ENCODE measurements around the gene ADAT3. TPM values are rescaled to one million over a fixed set of nuclear protein-coding genes. Genes with fewer than 3 reads are reported as not detected.
A peak's percentile ranks its signal among the peaks of the same experiment; 100 is the strongest.

Gene ADAT3
- total and polyA plus RNA-seq, 2 donors (not counting 1 experiment from before 2014, with no cell fraction given) = 5.3 to 13.4 TPM

- H3K36me3 ChIP-seq (replicated peaks in 1 of 2; ENCODE audit: control extremely low read depth in 1 of 2, control insufficient read depth in 1 of 2, extremely low read depth in 1 of 2, insufficient read depth in 2 of 2, low read length in 1 of 2) = peaks cover 0 to 4% of the 10 kb centered on the region in 2 experiments
- CTCF ChIA-PET = interaction anchor here (1.1 to 1.7 kb wide), 6 partner anchors 10 to 171 kb away, joined by 3 to 7 read pairs (median 4); no protein-coding TSS in a partner anchor
- WGBS (ENCODE audit: insufficient coverage) = 83% methylated on average over 8 of the region's 8 CpGs
- DNase-seq = no peak
- Mint-ChIP-seq H3K27me3 (no peaks in the 10 kb centered on the region), H3K4me1 (peaks cover 57% of the 10 kb centered on the region), H3K9me3 (ENCODE audit: insufficient read depth) (peaks cover 2% of the 10 kb centered on the region), H3K27ac (peak overlapping the region; percentile 88), H3K4me3 (peak overlapping the region; percentile 46)
- H3K9me3 ChIP-seq (ENCODE audit: control extremely low read depth in 1 of 3, control insufficient read depth in 2 of 3, insufficient read depth in 1 of 3, low read length in 2 of 3) = peaks cover 0 to 20% (median 3%) of the 10 kb centered on the region in 3 donors
- no peak overlapping the region for H3K9ac ChIP-seq (ENCODE audit: low read length)
- no peaks in the 10 kb centered on the region for H3K27me3 ChIP-seq (replicated peaks in 1 of 4; ENCODE audit: control extremely low read depth in 1 of 4, control insufficient read depth in 3 of 4, insufficient read depth in 4 of 4, low read length in 3 of 4)
- TF ChIP-seq CTCF (IDR thresholded peaks at IDR 0.05) (no peak), EZH2 (IDR thresholded peaks at IDR 0.05; ENCODE audit: borderline replicate concordance, insufficient read depth, low read depth, low read length, poor library complexity, severe bottlenecking) (no peak)
- peak overlapping the region; percentile 60 for H3K4me2 ChIP-seq (replicated peaks; ENCODE audit: low read depth, low read length, poor library complexity, severe bottlenecking)
- no peak for ATAC-seq (ENCODE audit: low read depth)
- H3K4me3 ChIP-seq (ENCODE audit: control extremely low read depth in 1 of 5, extremely low read depth in 1 of 5, insufficient read depth in 1 of 5, low read depth in 2 of 5, low read length in 4 of 5) = no peak overlapping the region
- intact Hi-C loops (cut with micrococcal nuclease) = no loop called here
- H3K79me2 ChIP-seq (ENCODE audit: control insufficient read depth, insufficient read depth, low read length) = peaks cover 61% of the 10 kb centered on the region
- peaks cover 41 to 61% of the 10 kb centered on the region in 2 donors for H3K4me1 ChIP-seq (ENCODE audit: control insufficient read depth in 2 of 2, insufficient read depth in 2 of 2, low read length in 2 of 2)
- POLR2A ChIA-PET = interaction anchor here (0.7 kb wide), 2 partner anchors 38 to 49 kb away, joined by 3 to 5 read pairs; no protein-coding TSS in a partner anchor
- peak overlapping the region; percentile 79 to 85 for H3K27ac ChIP-seq (ENCODE audit: low read length in 2 of 2)
- H2AFZ ChIP-seq (ENCODE audit: insufficient read depth, low read depth, low read length, poor library complexity, severe bottlenecking) = peak overlapping the region; percentile 15
- H4K20me1 ChIP-seq (ENCODE audit: control insufficient read depth, insufficient read depth, low read length, poor library complexity, severe bottlenecking) = no peaks in the 10 kb centered on the region
Measured at GRCh38 chr19:1932395-1932794, 27.2 kb downstream of the ADAT3 start.

- Histone ChIP-seq H3K4me3 (ENCODE audit: control extremely low read depth in 1 of 5, extremely low read depth in 1 of 5, insufficient read depth in 1 of 5, low read depth in 2 of 5, low read length in 4 of 5) (peak overlapping the region in 2 of 5 experiments; percentile 12 to 20), H4K20me1 (ENCODE audit: control insufficient read depth, insufficient read depth, low read length, poor library complexity, severe bottlenecking) (no peaks in the 10 kb centered on the region), H3K36me3 (replicated peaks in 1 of 2; ENCODE audit: control extremely low read depth in 1 of 2, control insufficient read depth in 1 of 2, extremely low read depth in 1 of 2, insufficient read depth in 2 of 2, low read length in 1 of 2) (peaks cover 0 to 4% of the 10 kb centered on the region in 2 experiments), H3K4me2 (replicated peaks; ENCODE audit: low read depth, low read length, poor library complexity, severe bottlenecking) (peak overlapping the region; percentile 60), H3K27me3 (replicated peaks in 1 of 4; ENCODE audit: control extremely low read depth in 1 of 4, control insufficient read depth in 3 of 4, insufficient read depth in 4 of 4, low read length in 3 of 4) (no peaks in the 10 kb centered on the region), H3K79me2 (ENCODE audit: control insufficient read depth, insufficient read depth, low read length) (peaks cover 61% of the 10 kb centered on the region), H3K4me1 (ENCODE audit: control insufficient read depth in 2 of 2, insufficient read depth in 2 of 2, low read length in 2 of 2) (peaks cover 41 to 61% of the 10 kb centered on the region in 2 donors), H2AFZ (ENCODE audit: insufficient read depth, low read depth, low read length, poor library complexity, severe bottlenecking) (peak overlapping the region; percentile 41), H3K27ac (ENCODE audit: low read length in 2 of 2) (peak overlapping the region; percentile 79 to 85), H3K9me3 (ENCODE audit: control extremely low read depth in 1 of 3, control insufficient read depth in 2 of 3, insufficient read depth in 1 of 3, low read length in 2 of 3) (peaks cover 0 to 20% (median 3%) of the 10 kb centered on the region in 3 donors), H3K9ac (ENCODE audit: low read length) (peak overlapping the region; percentile 25)
- peak overlapping the region; percentile 79 for H3K4me3 Mint-ChIP-seq
- peaks cover 2% of the 10 kb centered on the region for H3K9me3 Mint-ChIP-seq (ENCODE audit: insufficient read depth)
- H3K27me3 Mint-ChIP-seq = no peaks in the 10 kb centered on the region
- POLR2A ChIA-PET = interaction anchor here (0.5 to 0.6 kb wide), 4 partner anchors 116 to 1415 kb away, joined by 3 to 5 read pairs (median 3); no protein-coding TSS in a partner anchor
- ATAC-seq (ENCODE audit: low read depth) = peak; percentile 59
- H3K4me1 Mint-ChIP-seq = peaks cover 52% of the 10 kb centered on the region
- peak overlapping the region; percentile 96 for H3K27ac Mint-ChIP-seq
- DNase-seq = peak; percentile 80
- CTCF ChIA-PET = interaction anchor here (1.0 to 1.7 kb wide), 8 partner anchors 9 to 177 kb away, joined by 3 to 7 read pairs (median 4); no protein-coding TSS in a partner anchor
- WGBS (ENCODE audit: insufficient coverage) = no CpG with 5 or more reads among the region's 7 CpGs
- TF ChIP-seq CTCF (IDR thresholded peaks at IDR 0.05) (no peak), EZH2 (IDR thresholded peaks at IDR 0.05; ENCODE audit: borderline replicate concordance, insufficient read depth, low read depth, low read length, poor library complexity, severe bottlenecking) (no peak)
- intact Hi-C loops (cut with micrococcal nuclease) = no loop called here
Measured at GRCh38 chr19:1933244-1933643, 28.0 kb downstream of the ADAT3 start.
